ENCODE data around the gene SOX6.

DNA sequence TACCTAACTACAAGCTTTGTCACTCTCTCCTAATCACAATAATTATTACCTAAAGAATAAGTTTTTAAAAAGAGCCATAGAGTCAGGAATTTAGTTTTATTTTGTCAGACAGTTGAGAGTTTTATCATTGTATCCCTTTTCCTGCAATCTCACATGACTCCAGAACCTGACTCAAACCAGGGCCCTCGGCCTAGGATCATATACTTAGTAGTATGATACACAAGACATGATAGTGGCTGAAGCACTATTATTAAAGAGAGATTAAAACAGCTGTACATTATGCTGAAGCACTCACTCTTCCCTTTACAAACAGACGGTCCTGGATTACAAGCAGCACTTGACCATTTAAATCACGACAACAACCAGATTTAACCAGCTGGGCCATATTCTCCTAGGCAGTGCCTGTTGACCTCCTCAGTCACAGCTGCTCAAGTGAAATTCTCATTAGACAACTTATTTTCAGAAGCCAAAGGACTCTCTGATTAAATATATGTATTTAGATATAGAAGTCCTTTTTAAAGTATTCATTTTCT lies 44.0 kb downstream of the SOX6 start:
- TF ChIP-seq, protein P1, sequence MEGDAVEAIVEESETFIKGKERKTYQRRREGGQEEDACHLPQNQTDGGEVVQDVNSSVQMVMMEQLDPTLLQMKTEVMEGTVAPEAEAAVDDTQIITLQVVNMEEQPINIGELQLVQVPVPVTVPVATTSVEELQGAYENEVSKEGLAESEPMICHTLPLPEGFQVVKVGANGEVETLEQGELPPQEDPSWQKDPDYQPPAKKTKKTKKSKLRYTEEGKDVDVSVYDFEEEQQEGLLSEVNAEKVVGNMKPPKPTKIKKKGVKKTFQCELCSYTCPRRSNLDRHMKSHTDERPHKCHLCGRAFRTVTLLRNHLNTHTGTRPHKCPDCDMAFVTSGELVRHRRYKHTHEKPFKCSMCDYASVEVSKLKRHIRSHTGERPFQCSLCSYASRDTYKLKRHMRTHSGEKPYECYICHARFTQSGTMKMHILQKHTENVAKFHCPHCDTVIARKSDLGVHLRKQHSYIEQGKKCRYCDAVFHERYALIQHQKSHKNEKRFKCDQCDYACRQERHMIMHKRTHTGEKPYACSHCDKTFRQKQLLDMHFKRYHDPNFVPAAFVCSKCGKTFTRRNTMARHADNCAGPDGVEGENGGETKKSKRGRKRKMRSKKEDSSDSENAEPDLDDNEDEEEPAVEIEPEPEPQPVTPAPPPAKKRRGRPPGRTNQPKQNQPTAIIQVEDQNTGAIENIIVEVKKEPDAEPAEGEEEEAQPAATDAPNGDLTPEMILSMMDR (conservative IDR thresholded peaks at IDR 0.05) = no peak
- TF ChIP-seq EZH2 (IDR thresholded peaks at IDR 0.05; ENCODE audit: low read depth) = no peak
